HTR-8/SVneo (cell line): ENCODE data around the gene MAGEA4.

ENCODE experiments used
- DNase-seq: peaks from one replicate; pipeline ENCODE4 v3.0.0; 2011; ENCODE audit warnings: low spot score, mixed read lengths; ENCODE audit not compliant: insufficient read length
- FAIRE-seq: peaks from 2 replicates; lab custom pipeline; 2011; peaks lifted over from hg19 to GRCh38; lab: Jason Lieb, UNC

Gene MAGEA4

DNA sequence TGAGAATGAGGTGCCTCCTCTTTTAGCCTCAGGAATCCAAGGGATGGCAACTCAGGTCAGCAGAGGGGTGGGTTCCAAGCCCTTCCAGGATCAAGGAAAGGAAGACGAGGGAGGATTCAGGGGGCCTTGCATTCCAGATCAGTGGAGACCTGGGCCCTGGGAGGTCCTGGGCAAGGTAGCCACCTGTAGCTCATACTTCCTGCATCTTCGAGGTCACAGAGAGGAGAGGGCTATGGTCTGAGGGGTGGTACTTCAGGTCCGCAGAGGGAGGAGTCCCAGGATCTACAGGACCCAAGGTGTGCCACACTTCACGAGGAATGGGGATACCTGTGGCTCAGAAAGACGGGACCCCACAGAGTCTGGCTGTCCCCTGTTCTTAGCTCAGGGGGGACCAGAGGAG, 9.2 kb downstream of the MAGEA4 start:
- DNase-seq (no peak), FAIRE-seq (no peak)

GRCh38 chrX:151922692-151923091, 10.0 kb downstream of the MAGEA4 start:
- DNase-seq (no peak), FAIRE-seq (no peak)

DNA sequence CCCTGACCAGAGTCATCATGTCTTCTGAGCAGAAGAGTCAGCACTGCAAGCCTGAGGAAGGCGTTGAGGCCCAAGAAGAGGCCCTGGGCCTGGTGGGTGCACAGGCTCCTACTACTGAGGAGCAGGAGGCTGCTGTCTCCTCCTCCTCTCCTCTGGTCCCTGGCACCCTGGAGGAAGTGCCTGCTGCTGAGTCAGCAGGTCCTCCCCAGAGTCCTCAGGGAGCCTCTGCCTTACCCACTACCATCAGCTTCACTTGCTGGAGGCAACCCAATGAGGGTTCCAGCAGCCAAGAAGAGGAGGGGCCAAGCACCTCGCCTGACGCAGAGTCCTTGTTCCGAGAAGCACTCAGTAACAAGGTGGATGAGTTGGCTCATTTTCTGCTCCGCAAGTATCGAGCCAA, 11.0 kb downstream of the MAGEA4 start:
- no peak for FAIRE-seq
- DNase-seq, result no peak

GRCh38 chrX:151929126-151929525, 16.4 kb downstream of the MAGEA4 start:
- DNase-seq (no peak), FAIRE-seq (no peak)

DNA sequence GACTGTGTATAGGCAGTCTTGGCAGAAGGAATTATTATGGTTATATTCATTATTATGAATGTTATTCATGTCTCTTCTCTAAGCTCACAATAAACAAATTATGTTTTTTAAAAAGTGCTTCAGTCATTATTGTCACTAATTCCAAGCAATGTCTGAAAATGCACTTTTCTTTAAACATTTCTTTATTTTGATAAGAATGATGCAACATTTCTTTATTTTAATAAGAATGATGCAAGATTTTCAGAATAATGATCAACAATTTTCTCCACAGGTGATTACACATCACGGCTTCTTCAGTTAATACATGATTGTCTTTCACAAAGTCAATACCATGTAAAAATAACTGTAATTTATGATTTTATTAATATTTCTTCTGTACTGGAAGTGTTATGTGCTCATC, 22.7 kb downstream of the MAGEA4 start:
- FAIRE-seq, result no peak
- DNase-seq, result no peak

DNA sequence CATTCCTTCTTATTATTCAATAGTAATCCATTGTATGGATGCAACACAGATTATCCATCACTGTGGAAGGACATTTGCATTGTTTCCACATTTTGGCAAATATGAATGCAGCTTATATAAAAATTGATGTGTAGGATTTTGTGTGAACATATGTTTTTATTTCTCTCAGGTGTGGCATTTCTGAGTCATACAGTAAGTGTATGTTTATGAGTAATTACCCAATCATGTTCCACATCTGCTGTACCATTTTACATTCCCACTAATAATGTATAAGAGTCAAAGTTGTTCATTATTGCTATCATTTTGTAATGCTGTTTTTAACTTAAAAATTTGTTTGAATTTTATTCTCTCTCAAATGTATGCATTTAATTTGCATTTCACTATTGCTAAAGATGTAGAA, 25.5 kb downstream of the MAGEA4 start:
- DNase-seq, result no peak
- FAIRE-seq, result no peak

GRCh38 chrX:151954730-151955129, 42.0 kb downstream of the MAGEA4 start:
- no peak for FAIRE-seq
- no peak for DNase-seq

DNA sequence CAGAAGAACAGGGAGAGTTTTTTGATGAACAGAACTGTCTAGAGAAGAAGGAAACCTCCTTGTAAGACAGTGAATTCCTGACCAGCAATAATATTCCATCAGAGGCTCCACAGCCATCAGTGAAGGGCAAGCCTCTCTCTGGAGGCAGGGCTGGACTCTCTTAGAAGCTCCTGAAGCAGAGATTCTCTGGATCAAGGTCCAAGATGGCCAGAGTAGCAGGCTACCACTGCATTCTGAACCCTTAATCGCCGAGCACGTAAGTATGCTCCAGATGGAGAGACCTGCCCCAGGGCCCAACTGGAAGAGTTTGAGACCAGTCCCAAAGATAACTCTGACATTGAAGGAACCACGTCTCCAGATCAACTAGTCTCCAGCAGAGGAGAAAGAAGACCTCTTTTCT, 45.4 kb downstream of the MAGEA4 start:
- no peak for FAIRE-seq
- DNase-seq, result no peak

GRCh38 chrX:151962034-151962433, 49.3 kb downstream of the MAGEA4 start:
- FAIRE-seq (no peak), DNase-seq (no peak)

DNA sequence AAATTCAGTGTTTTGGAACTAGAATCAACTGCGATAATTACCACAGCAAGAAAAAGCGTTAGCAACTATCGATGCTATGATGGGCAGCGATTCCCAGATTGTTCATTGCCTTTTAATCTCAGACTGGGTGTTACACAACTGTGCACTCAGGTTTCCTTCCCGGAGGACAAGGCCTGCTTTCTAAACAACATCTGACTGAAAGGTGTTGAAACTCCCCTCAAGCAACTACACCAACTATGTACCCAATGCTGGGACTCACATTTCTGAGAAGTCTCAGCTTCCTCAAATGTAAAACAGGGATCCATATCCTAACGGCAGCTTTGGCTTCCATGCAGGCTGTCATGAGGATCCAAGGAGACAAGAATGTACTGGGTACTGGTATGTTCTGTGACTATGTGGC, 53.5 kb downstream of the MAGEA4 start:
- DNase-seq, result no peak
- no peak for FAIRE-seq

GRCh38 chrX:151970027-151970426, 57.3 kb downstream of the MAGEA4 start:
- no peak for FAIRE-seq
- no peak for DNase-seq

DNA sequence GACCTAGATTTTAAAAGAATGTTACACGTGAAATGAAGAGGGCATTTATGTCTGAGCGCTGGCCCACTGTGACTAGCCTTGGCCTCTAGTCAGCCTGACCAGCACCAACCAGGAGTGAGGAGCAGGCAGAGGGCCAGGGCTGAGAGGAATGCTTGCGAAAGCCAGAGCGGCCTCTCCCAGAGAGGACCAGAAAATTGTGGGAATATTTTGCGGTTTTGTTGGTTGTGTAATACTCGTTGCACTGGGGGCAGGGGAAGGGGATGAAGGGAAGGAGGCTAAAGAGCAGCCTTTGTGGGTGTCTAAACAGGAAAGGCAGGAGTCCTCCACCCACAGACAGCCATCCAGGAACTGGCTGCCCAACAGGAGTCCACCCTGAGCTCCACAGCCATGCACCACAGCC, 58.0 kb downstream of the MAGEA4 start:
- DNase-seq (peak; percentile 39), FAIRE-seq (no peak)

- no peak for FAIRE-seq
These were observed 60.5 kb downstream of the MAGEA4 start for GRCh38 chrX:151973060-151973661.

DNA sequence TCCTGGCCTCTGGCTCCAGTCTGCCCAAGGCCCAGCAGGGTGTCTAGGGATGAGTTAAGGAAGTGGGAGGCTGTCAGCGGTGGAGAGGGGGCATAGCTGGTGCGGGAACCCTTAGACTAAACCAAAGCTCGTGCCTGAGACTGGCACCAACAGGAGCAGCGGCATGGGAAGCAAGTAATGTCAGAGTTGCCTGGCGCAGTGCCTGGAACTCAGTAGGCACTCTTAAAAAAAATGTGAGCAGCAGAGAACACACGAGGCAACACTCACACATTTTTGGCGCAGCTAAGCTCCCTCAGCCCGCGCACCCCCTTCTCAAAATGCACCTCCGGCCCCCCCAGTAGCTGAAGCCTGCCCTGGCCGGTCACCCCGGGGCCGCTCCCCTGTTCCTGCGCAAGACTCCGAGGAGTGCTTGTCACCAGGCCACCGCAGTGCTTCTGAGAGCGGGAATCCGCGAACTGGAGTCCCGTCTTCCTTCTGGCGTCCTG, 61.2 kb downstream of the MAGEA4 start:
- DNase-seq, result no peak
- no peak for FAIRE-seq

More at GRCh38 chrX:151973060-151973661, 60.5 kb downstream of the MAGEA4 start:
- DNase-seq, result no peak
